K562 (cell line): ENCODE results near the gene C17orf113.
A peak's percentile ranks its signal among the peaks of the same experiment; 100 is the strongest.

Experiments used
- ATF3 ChIP-seq, 2 experiments: fragments of 450-650 bp in 1 of 2; sonication (generic) in 1 of 2; formaldehyde crosslinking in 1 of 2; IDR thresholded peaks in 1 of 2; conservative IDR thresholded peaks in 1 of 2; 2 replicates each; pipeline versions ENCODE4 v1.6.1 to v1.8.1; 2016 to 2023; ENCODE audit warnings: mild to moderate bottlenecking in 2 of 2, moderate library complexity in 2 of 2, inconsistent platforms in 1 of 2, missing genetic modification reagents in 1 of 2
- CBX5 ChIP-seq: IDR thresholded peaks from 2 replicates; pipeline ENCODE4 v1.6.1; 2014; ENCODE audit warnings: low read depth, borderline replicate concordance
- CTCF ChIP-seq, 3 experiments: IDR thresholded peaks in 2 of 3; conservative IDR thresholded peaks in 1 of 3; 2 replicates each; pipeline ENCODE4 v1.5.1; 2011 to 2012; ENCODE audit warnings: low read length in 3 of 3, mild to moderate bottlenecking in 3 of 3, control low read depth in 2 of 3, improper control_type of control experiment in 1 of 3, inconsistent platforms in 1 of 3, low read depth in 1 of 3, mixed read lengths in 1 of 3, moderate library complexity in 1 of 3; ENCODE audit not compliant: insufficient read depth in 2 of 3
- JUND ChIP-seq, 2 experiments: IDR thresholded peaks; 2 replicates in 1 of 2; 3 replicates in 1 of 2; pipeline ENCODE4 v1.6.1; 2011; ENCODE audit warnings: borderline replicate concordance in 2 of 2, low read depth in 2 of 2, low read length in 2 of 2, improper control_type of control experiment in 1 of 2, missing biosample characterization in 1 of 2, missing genetic modification characterization in 1 of 2, missing genetic modification reagents in 1 of 2
- MAX ChIP-seq: sonication (generic); formaldehyde crosslinking; IDR thresholded peaks from 2 replicates; pipeline ENCODE4 v1.9.0; 2022; ENCODE audit warnings: mild to moderate bottlenecking, missing genetic modification reagents
- NFIC ChIP-seq: fragments of 450-650 bp; IDR thresholded peaks from 2 replicates; pipeline ENCODE4 v1.6.1; 2017; ENCODE audit warnings: mild to moderate bottlenecking, inconsistent platforms
- POLR2A ChIP-seq: fragments of 450-650 bp; conservative IDR thresholded peaks from 2 replicates; pipeline ENCODE4 v1.6.1; 2016
- RAD21 ChIP-seq, 2 experiments: fragments of 250-450 bp in 1 of 2; fragments of 450-650 bp in 1 of 2; sonication (Bioruptor Pico) in 1 of 2; formaldehyde crosslinking in 1 of 2; IDR thresholded peaks in 1 of 2; conservative IDR thresholded peaks in 1 of 2; 2 replicates each; pipeline versions ENCODE4 v1.4.0 to v1.8.0; 2020 to 2022; ENCODE audit warnings: mild to moderate bottlenecking in 2 of 2, moderate library complexity in 1 of 2
- RBFOX2 ChIP-seq: fragments of 200-400 bp; formaldehyde crosslinking; IDR thresholded peaks from 2 replicates; pipeline ENCODE4 v1.6.1; 2017; ENCODE audit warnings: low read depth, mild to moderate bottlenecking, low read length, moderate library complexity
- SP1 ChIP-seq: sonication (generic); formaldehyde crosslinking; IDR thresholded peaks from 2 replicates; pipeline ENCODE4 v1.8.1; 2022; ENCODE audit warnings: mild to moderate bottlenecking, missing genetic modification reagents
- SPI1 ChIP-seq: IDR thresholded peaks from 2 replicates; pipeline ENCODE4 v1.6.1; 2011; ENCODE audit warnings: low read depth, low read length, control low read depth, borderline replicate concordance
- TAL1 ChIP-seq: fragments of 450-650 bp; IDR thresholded peaks from 2 replicates; pipeline ENCODE4 v1.6.1; 2016; ENCODE audit warnings: mild to moderate bottlenecking
- ZNF140 ChIP-seq: fragments of 250-450 bp; sonication (Bioruptor Pico); IDR thresholded peaks from 2 replicates; pipeline ENCODE4 v1.8.0; 2021; ENCODE audit warnings: moderate library complexity, mild to moderate bottlenecking, inconsistent platforms

GRCh38 chr17:42027961-42028790 lies 22.2 kb downstream of the C17orf113 start:
- TF ChIP-seq TAL1 (no peak), ATF3 (IDR thresholded peaks at IDR 0.05) (no peak), ATF3 (CRISPR knock-in tag; conservative IDR thresholded peaks at IDR 0.05) (no peak), CTCF (IDR thresholded peaks at IDR 0.05 in 2 of 3, conservative IDR thresholded peaks at IDR 0.05 in 1 of 3; ENCODE audit: insufficient read depth in 2 of 3, low read depth in 1 of 3, low read length in 3 of 3) (peak; percentile 72 to 81 (median 75)), CBX5 (no peak), SPI1 (no peak), SP1 (CRISPR knock-in tag) (no peak), ZNF140 (CRISPR knock-in tag) (no peak), JUND (IDR thresholded peaks at IDR 0.05; ENCODE audit: borderline replicate concordance, low read depth, low read length) (no peak), JUND (tag; IDR thresholded peaks at IDR 0.05; ENCODE audit: borderline replicate concordance, low read depth, low read length) (no peak), NFIC (no peak), RAD21 (CRISPR knock-in tag; conservative IDR thresholded peaks at IDR 0.05 in 1 of 2, IDR thresholded peaks at IDR 0.05 in 1 of 2) (peak in 1 of 2 experiments; percentile 66; a peak in 2 of 4 replicates), MAX (CRISPR knock-in tag) (no peak), POLR2A (no peak), RBFOX2 (peak; percentile 42)
